Lower lobe of right lung (tissue), 2 donors: Measurements from ENCODE around the gene FAM53C. TPM values are rescaled to one million over a fixed set of nuclear protein-coding genes. Genes with fewer than 3 reads are reported as not detected.

Source experiments
- ATAC-seq, 2 donors: fragments of 200-7000 bp; cut with Tn5 transposase; one replicate each; pipeline ENCODE4 v1.9.1; 2020 to 2022; ENCODE audit warnings: mild to moderate bottlenecking in 2 of 2, moderate library complexity in 2 of 2
- DNase-seq: peaks from one replicate; pipeline ENCODE4 v3.0.0-alpha.2; 2020
- H3K27ac ChIP-seq: fragments of 200-600 bp; one replicate; pipeline ENCODE4 v1.8.0; 2022
- H3K27me3 ChIP-seq: fragments of 200-600 bp; one replicate; pipeline ENCODE4 v1.8.0; 2022; ENCODE audit warnings: low read depth
- H3K36me3 ChIP-seq: fragments of 200-600 bp; one replicate; pipeline ENCODE4 v1.8.0; 2022; ENCODE audit warnings: mild to moderate bottlenecking
- H3K4me1 ChIP-seq: fragments of 200-600 bp; one replicate; pipeline ENCODE4 v1.8.0; 2022
- H3K4me3 ChIP-seq: fragments of 200-600 bp; one replicate; pipeline ENCODE4 v1.8.0; 2022; ENCODE audit warnings: mild to moderate bottlenecking
- H3K9me3 ChIP-seq: fragments of 200-600 bp; one replicate; pipeline ENCODE4 v1.8.0; 2022
- intact Hi-C: fragments of 100-400 bp; cut with DNase I; formaldehyde crosslinking; loops from one replicate; pipeline ENCODE4 v1.11.0; 2022
- total RNA-seq: library from RNA; stranded (reverse); fragmentation: NEBNext Ultra II Directional; extraction: Animal tissue kit (Norgen Biotek cat#: 25700); gene quantifications from one replicate; pipeline ENCODE4 v1.2.1, GENCODE V29; 2021
- TF ChIP-seq, protein P1 (sequence below): fragments of 200-600 bp; IDR thresholded peaks from one replicate; pipeline ENCODE4 v1.8.0; 2022; ENCODE audit warnings: antibody characterized with exemption, mild to moderate bottlenecking
- donor health status: DM: no; HTN: yes; CAD: no; lungs with severe emphysema.

The FAM53C gene
- total RNA-seq, 1 donor from 2014 or later = 23.3 TPM

GRCh38 chr5:138344887-138345622, 7.0 kb downstream of the FAM53C start:
- TF ChIP-seq, protein P1, sequence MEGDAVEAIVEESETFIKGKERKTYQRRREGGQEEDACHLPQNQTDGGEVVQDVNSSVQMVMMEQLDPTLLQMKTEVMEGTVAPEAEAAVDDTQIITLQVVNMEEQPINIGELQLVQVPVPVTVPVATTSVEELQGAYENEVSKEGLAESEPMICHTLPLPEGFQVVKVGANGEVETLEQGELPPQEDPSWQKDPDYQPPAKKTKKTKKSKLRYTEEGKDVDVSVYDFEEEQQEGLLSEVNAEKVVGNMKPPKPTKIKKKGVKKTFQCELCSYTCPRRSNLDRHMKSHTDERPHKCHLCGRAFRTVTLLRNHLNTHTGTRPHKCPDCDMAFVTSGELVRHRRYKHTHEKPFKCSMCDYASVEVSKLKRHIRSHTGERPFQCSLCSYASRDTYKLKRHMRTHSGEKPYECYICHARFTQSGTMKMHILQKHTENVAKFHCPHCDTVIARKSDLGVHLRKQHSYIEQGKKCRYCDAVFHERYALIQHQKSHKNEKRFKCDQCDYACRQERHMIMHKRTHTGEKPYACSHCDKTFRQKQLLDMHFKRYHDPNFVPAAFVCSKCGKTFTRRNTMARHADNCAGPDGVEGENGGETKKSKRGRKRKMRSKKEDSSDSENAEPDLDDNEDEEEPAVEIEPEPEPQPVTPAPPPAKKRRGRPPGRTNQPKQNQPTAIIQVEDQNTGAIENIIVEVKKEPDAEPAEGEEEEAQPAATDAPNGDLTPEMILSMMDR = no peak
- no peak overlapping the region for H3K27ac ChIP-seq
- no peak for ATAC-seq
- no peaks in the 10 kb centered on the region for H3K27me3 ChIP-seq
- intact Hi-C loops = no loop called here
- DNase-seq = no peak
- H3K36me3 ChIP-seq = peaks cover 85% of the 10 kb centered on the region
- peaks cover 4% of the 10 kb centered on the region for H3K4me1 ChIP-seq
- no peak overlapping the region for H3K4me3 ChIP-seq
- H3K9me3 ChIP-seq = no peaks in the 10 kb centered on the region

DNA sequence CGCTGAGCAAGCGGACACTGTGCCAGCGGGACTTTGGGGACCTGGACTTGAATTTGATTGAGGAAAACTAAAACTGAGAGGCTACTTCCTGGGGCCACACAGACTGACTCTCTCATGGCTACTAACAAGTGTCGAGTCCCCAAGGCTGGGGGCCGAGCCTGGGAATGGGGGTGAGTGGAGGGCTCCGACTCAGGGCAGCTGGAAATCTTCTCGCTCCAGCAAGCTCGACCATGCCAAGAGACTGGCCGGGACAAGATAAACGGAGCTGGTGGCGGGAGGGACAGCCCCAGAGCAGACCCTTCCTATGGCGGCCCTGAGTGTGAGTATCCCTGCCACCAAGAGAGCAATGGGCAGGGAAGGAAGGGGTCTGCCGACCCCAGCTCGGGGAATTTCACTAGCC, 8.8 kb downstream of the FAM53C start:
- Histone ChIP-seq H3K27ac (no peak overlapping the region), H3K4me1 (no peaks in the 10 kb centered on the region), H3K27me3 (no peaks in the 10 kb centered on the region), H3K4me3 (no peak overlapping the region), H3K9me3 (no peaks in the 10 kb centered on the region), H3K36me3 (peaks cover 76% of the 10 kb centered on the region)
- DNase-seq (no peak), ATAC-seq (no peak)
- TF ChIP-seq, protein P1 = no peak
- intact Hi-C loops = no loop called here

DNA sequence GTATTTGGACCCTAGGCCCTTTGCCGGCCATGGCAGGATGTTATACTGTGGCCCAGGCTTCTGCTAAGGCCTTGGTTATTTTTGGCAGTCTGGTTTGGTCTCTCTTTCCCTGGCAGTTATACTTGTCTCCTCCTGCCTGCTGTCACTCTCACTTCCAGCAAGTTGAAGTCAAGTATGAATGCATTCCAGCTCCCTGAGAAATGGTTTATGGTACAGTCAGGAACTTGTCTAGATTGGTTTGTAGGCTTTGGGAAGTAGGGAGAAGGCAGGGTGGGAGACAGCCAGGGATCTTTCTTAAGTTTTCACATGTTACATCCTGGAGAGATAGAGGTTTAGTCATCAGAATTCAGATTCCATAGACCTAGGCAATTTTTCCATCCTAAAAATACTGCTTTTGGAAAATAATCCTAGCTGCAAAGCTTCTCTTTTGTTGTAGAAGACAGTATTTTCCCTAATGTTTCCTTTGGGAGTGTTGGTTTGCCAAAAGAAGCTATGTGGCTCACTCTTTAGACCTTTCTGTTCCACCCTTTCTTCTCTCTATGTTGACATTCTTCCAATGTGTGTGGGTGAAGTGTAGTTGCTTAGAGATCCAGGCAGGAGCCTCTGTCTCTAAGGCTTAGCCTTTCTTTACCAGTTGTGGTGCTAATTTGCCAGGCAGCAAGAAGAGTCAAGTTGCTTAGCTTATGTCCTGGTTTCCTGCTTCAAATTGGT, 11.9 kb downstream of the FAM53C start:
- no peak for ATAC-seq
- Histone ChIP-seq H3K27ac (no peak overlapping the region), H3K4me3 (no peak overlapping the region), H3K4me1 (peaks cover 11% of the 10 kb centered on the region), H3K9me3 (no peaks in the 10 kb centered on the region), H3K27me3 (no peaks in the 10 kb centered on the region), H3K36me3 (peaks cover 45% of the 10 kb centered on the region)
- TF ChIP-seq, protein P1 = no peak
- intact Hi-C loops = no loop called here
- no peak for DNase-seq

GRCh38 chr5:138350563-138350890, 12.5 kb downstream of the FAM53C start:
- Histone ChIP-seq H3K9me3 (no peaks in the 10 kb centered on the region), H3K27me3 (no peaks in the 10 kb centered on the region), H3K4me1 (peaks cover 17% of the 10 kb centered on the region), H3K4me3 (no peak overlapping the region), H3K36me3 (peaks cover 40% of the 10 kb centered on the region), H3K27ac (no peak overlapping the region)
- DNase-seq (no peak), ATAC-seq (no peak)
- TF ChIP-seq, protein P1 = no peak
- intact Hi-C loops = no loop called here

GRCh38 chr5:138351056-138351455, 13.0 kb downstream of the FAM53C start:
- H3K9me3 ChIP-seq = no peaks in the 10 kb centered on the region
- no peak overlapping the region for H3K27ac ChIP-seq
- TF ChIP-seq, protein P1 = no peak
- peaks cover 34% of the 10 kb centered on the region for H3K36me3 ChIP-seq
- DNase-seq = no peak
- H3K4me1 ChIP-seq = peaks cover 22% of the 10 kb centered on the region
- intact Hi-C loops = no loop called here
- H3K27me3 ChIP-seq = no peaks in the 10 kb centered on the region
- no peak overlapping the region for H3K4me3 ChIP-seq
- ATAC-seq = no peak
